CD4-positive, CD25-positive, alpha-beta regulatory T cell (primary cell): ENCODE measurements around the gene ERMAP. TPM values are rescaled to one million over a fixed set of nuclear protein-coding genes. Genes with fewer than 3 reads are reported as not detected.
"Not testable (repeated sequence)": the region's sequence is repeated elsewhere in the genome, so short reads cannot be mapped to it uniquely, and the experiment has no call there.

Experiments used
- ATAC-seq, 2 donors: fragments of 150-1000 bp; cut with Tn5 transposase; one replicate each; pipeline ENCODE4 v1.10.0; 2021; ENCODE audit warnings: low read depth in 2 of 2, moderate number of reproducible peaks in 2 of 2, moderate library complexity in 1 of 2
- DNase-seq, 3 donors: peaks; one replicate each; pipeline versions ENCODE4 v3.0.0 to v3.0.0-alpha.2; 2012 to 2022; ENCODE audit warnings: mixed read lengths in 1 of 3
- H3K27ac ChIP-seq: one replicate; pipeline ENCODE4 v1.7.0; 2013; ENCODE audit warnings: mild to moderate bottlenecking, low read length; ENCODE audit not compliant: insufficient read depth, poor library complexity, severe bottlenecking
- H3K27me3 ChIP-seq: one replicate; pipeline ENCODE4 v1.7.0; 2013; ENCODE audit warnings: low read length; ENCODE audit not compliant: control insufficient read depth, insufficient read depth
- H3K36me3 ChIP-seq: one replicate; pipeline ENCODE4 v1.7.0; 2013; ENCODE audit warnings: mild to moderate bottlenecking, low read length, moderate library complexity; ENCODE audit not compliant: control insufficient read depth, insufficient read depth
- H3K4me1 ChIP-seq: 2 replicates; pipeline ENCODE4 v1.7.0; 2013; ENCODE audit warnings: mild to moderate bottlenecking, low read length; ENCODE audit not compliant: insufficient read depth, control insufficient read depth, poor library complexity, severe bottlenecking
- H3K4me3 ChIP-seq: one replicate; pipeline ENCODE4 v1.7.0; 2013; ENCODE audit warnings: low read depth, mild to moderate bottlenecking, low read length, moderate library complexity
- H3K9me3 ChIP-seq, 2 experiments: 1 replicate in 1 of 2; 2 replicates in 1 of 2; pipeline ENCODE4 v1.7.0; 2013; ENCODE audit warnings: low read length in 2 of 2, mild to moderate bottlenecking in 1 of 2, moderate library complexity in 1 of 2; ENCODE audit not compliant: control insufficient read depth in 2 of 2
- H3K27ac Mint-ChIP-seq, 3 donors: one replicate each; pipeline ENCODE4 v1.8.0; 2020 to 2022; ENCODE audit warnings: mild to moderate bottlenecking in 3 of 3, mixed read lengths in 3 of 3, moderate library complexity in 2 of 3
- H3K27me3 Mint-ChIP-seq: one replicate; pipeline ENCODE4 v1.8.0; 2022; ENCODE audit warnings: mild to moderate bottlenecking, mixed read lengths
- H3K36me3 Mint-ChIP-seq: one replicate; pipeline ENCODE4 v1.8.0; 2020; ENCODE audit warnings: mixed read lengths
- H3K4me1 Mint-ChIP-seq, 4 donors: one replicate each; pipeline ENCODE4 v1.8.0; 2020 to 2022; ENCODE audit warnings: mixed read lengths in 4 of 4, mild to moderate bottlenecking in 1 of 4
- H3K4me3 Mint-ChIP-seq, 4 donors: one replicate each; pipeline ENCODE4 v1.8.0; 2020 to 2022; ENCODE audit warnings: mild to moderate bottlenecking in 4 of 4, mixed read lengths in 4 of 4, moderate library complexity in 3 of 4
- H3K9me3 Mint-ChIP-seq, 7 donors: one replicate each; pipeline ENCODE4 v1.8.0; 2020 to 2022; ENCODE audit warnings: mixed read lengths in 7 of 7, mild to moderate bottlenecking in 3 of 7, moderate library complexity in 2 of 7
- polyA plus RNA-seq, 4 donors: library from polyadenylated mRNA; unstranded; fragments of 300-500 nt; fragmentation: Illumina TruSeq; gene quantifications; one replicate each; pipeline ENCODE4 v1.2.3, GENCODE V29; 2021
- total RNA-seq: library from RNA; stranded (reverse); gene quantifications from one replicate; pipeline ENCODE4 v1.2.3, GENCODE V29; 2022

ERMAP gene
- total and polyA plus RNA-seq, 5 donors from 2014 or later = 2.8 to 4.9 (median 4.0) TPM

DNA sequence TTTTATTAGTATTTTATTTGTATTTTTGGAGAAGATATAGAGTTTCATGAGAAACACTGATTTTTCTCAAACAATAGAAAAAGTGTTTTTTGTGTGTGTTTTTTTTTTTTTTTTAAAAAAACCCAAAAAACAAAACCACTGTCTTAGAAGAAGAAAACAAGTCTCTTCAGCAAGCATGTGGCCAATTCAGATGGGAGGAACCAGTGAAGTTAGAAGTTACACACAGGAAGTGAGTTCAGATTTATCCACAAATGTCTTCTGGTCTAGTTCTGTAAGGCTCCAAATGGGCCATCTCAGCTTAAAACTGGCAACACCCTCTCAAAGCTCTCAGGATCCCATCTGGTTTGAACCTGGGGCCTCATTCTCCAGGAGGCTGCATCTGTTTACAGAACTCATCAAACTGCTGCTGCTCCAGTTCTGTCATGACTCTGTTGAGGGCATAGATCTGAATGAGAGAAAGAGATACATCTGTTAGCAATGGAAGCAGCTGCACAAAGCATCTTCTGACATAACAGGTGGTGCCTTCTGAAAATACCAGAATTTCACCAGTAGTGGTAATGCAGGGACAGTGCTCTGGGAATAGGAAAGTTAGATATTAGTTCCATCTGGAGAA lies 9.8 kb upstream of the ERMAP start:
- peak in 2 of 3 donors; percentile 25 to 72 for DNase-seq
- H3K27me3 Mint-ChIP-seq = peaks cover under 1% of the 10 kb centered on the region
- peaks cover 0 to 2% (median 0%) of the 10 kb centered on the region in 7 donors for H3K9me3 Mint-ChIP-seq
- H3K36me3 Mint-ChIP-seq = peaks cover 30% of the 10 kb centered on the region
- H3K27me3 ChIP-seq = no peaks in the 10 kb centered on the region
- peaks cover 19 to 45% (median 29%) of the 10 kb centered on the region in 4 donors for H3K4me1 Mint-ChIP-seq
- peaks cover 7% of the 10 kb centered on the region for H3K36me3 ChIP-seq
- H3K4me1 ChIP-seq = peaks cover 23% of the 10 kb centered on the region
- H3K27ac Mint-ChIP-seq = peak overlapping the region; percentile 16 to 91 (median 81)
- H3K4me3 ChIP-seq = peak overlapping the region; percentile 42
- peak; percentile 55 to 70 for ATAC-seq
- H3K27ac ChIP-seq = peak overlapping the region; percentile 68
- H3K9me3 ChIP-seq = no peaks in the 10 kb centered on the region
- H3K4me3 Mint-ChIP-seq = peak overlapping the region; percentile 38 to 69 (median 61)

DNA sequence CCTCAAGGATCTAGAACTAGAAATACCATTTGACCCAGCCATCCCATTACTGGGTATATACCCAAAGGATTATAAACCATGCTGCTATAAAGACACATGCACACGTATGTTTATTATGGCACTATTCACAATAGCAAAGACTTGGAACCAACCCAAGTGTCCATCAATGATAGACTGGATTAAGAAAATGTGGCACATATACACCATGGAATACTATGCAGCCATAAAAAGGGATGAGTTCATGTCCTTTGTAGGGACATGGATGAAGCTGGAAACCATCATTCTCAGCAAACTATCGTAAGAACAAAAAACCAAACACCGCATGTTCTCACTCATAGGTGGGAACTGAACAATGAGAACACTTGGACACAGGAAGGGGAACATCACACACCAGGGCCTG lies 2.1 kb upstream of the ERMAP start:
- peaks cover 19% of the 10 kb centered on the region for H3K4me1 ChIP-seq
- Mint-ChIP-seq H3K36me3 (peaks cover 12% of the 10 kb centered on the region), H3K4me3 (peak overlapping the region in 3 of 4 donors; percentile 32 to 66 (median 57)), H3K4me1 (peaks cover 20 to 36% (median 27%) of the 10 kb centered on the region in 4 donors)
- H3K27ac ChIP-seq, H3K27me3 ChIP-seq, H3K27me3 Mint-ChIP-seq, H3K9me3 ChIP-seq, H3K4me3 ChIP-seq, H3K9me3 Mint-ChIP-seq, DNase-seq, H3K27ac Mint-ChIP-seq, H3K36me3 ChIP-seq, ATAC-seq: not testable (repeated sequence)

DNA sequence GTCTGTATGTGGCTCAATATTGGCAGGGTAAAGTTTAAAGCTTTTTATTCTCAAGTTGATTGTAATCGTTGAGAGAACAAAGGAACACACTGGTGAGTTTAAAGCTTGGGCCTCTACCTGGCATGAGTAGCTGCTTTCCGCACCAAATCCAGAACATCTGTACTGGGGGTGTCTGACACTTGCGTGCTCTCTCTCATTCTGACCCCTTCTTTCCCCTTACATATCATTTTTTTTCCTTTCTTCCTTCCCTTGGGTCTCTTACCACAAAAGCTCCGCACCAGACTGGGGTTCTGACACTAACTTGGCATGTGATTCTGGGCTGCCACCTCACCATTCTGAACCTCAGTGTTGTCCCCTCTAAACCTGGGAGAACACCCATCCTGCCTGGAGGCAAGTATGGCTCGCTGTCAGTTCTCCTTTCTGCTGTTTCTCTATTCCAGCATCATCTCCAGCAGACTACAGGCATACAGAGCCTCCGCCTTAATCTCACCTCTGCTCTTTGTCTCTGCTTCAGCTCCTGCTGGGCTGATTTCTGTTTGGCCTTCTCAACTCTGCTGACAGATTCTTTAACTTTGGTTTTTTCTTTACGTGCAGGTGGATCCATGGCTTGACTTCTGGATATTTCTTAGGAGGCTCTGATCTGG lies 859 bp upstream of the ERMAP start:
- H3K27ac ChIP-seq = peak overlapping the region; percentile 86
- H3K27me3 Mint-ChIP-seq = no peaks in the 10 kb centered on the region
- no peak for DNase-seq
- H3K36me3 Mint-ChIP-seq = peaks cover 11% of the 10 kb centered on the region
- peak; percentile 5 to 7 for ATAC-seq
- peaks cover 19% of the 10 kb centered on the region for H3K4me1 ChIP-seq
- peaks cover 3% of the 10 kb centered on the region for H3K36me3 ChIP-seq
- peak overlapping the region; percentile 78 to 88 (median 85) for H3K27ac Mint-ChIP-seq
- peak overlapping the region; percentile 85 for H3K4me3 ChIP-seq
- H3K9me3 Mint-ChIP-seq = peaks cover 0 to 2% (median 0%) of the 10 kb centered on the region in 7 donors
- peaks cover 24 to 39% (median 30%) of the 10 kb centered on the region in 4 donors for H3K4me1 Mint-ChIP-seq
- no peaks in the 10 kb centered on the region for H3K9me3 ChIP-seq
- no peaks in the 10 kb centered on the region for H3K27me3 ChIP-seq
- H3K4me3 Mint-ChIP-seq = peak overlapping the region; percentile 84 to 98 (median 88)

DNA sequence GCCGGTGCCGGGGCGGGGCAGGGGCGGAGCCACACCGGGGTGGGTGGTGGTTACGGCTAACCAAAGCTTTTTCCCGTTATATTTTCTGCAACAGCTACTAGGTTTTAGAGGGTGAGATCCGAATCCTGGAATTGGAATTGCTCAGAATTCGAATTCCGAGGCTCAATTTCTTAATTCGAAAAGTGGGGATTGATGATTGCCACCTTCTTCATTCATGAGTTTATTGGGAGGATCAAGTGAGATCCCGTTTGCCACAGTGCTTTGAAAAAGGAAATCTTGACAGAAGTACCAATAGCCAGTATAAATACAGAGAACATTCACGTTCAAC lies 482 bp downstream of the ERMAP start:
- H3K4me3 ChIP-seq = peak overlapping the region; percentile 93
- H3K4me1 ChIP-seq = peaks cover 19% of the 10 kb centered on the region
- ATAC-seq (no peak), DNase-seq (no peak)
- Mint-ChIP-seq H3K4me1 (peaks cover 16 to 34% (median 27%) of the 10 kb centered on the region in 4 donors), H3K36me3 (peaks cover 7% of the 10 kb centered on the region), H3K27ac (peak overlapping the region in 1 of 3 donors; percentile 44), H3K4me3 (peak overlapping the region; percentile 81 to 92 (median 83)), H3K9me3 (peaks cover 0 to 2% (median 0%) of the 10 kb centered on the region in 7 donors), H3K27me3 (no peaks in the 10 kb centered on the region)
- H3K27me3 ChIP-seq = no peaks in the 10 kb centered on the region
- no peaks in the 10 kb centered on the region for H3K36me3 ChIP-seq
- H3K9me3 ChIP-seq = no peaks in the 10 kb centered on the region
- peak overlapping the region; percentile 86 for H3K27ac ChIP-seq

DNA sequence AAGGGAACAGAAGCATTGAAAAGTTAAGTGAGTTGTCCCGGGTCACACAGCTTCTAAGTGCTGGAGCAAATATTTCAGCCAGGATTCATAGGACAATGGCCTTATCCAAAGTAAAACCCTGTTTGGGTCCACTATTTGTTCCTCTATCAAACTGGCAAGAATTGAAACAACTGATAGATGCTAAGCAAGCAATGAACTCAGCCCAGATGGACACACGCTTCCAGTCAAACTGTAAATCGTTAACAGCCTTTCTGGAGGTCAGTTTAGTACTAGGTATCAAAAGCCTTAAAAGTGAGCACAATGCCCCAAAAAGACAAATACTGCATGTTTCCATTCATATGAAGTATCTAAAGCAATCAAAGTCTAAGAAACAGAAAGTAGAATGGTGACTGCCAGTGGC lies 1.1 kb downstream of the ERMAP start:
- peaks cover 12% of the 10 kb centered on the region for H3K36me3 Mint-ChIP-seq

DNA sequence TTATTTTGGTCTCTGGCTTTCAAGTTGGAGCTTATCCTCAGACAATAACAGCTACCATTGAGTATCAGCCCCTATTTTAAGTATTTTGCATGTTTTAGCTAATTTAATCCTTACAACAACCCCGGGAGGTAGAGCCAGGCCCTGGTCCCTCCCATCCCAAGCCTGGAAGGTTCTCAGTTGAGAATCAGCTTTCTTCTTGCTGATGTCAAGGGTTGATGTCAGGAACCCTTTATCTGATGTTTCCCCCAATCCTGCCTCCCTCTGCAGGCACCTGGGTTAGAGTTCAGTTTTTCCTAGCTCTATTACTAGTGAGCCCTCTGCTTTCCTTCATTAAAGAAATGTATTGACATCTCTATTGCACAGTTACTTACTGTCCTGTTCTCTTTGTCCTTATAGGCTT lies 3.9 kb downstream of the ERMAP start:
- peaks cover 0 to 2% (median 0%) of the 10 kb centered on the region in 7 donors for H3K9me3 Mint-ChIP-seq
- no peak overlapping the region for H3K27ac ChIP-seq
- no peaks in the 10 kb centered on the region for H3K9me3 ChIP-seq
- H3K27me3 Mint-ChIP-seq = no peaks in the 10 kb centered on the region
- H3K4me1 Mint-ChIP-seq = peaks cover 16 to 30% (median 24%) of the 10 kb centered on the region in 4 donors
- ATAC-seq (no peak), DNase-seq (no peak)
- peak overlapping the region in 1 of 4 donors; percentile 44 for H3K4me3 Mint-ChIP-seq
- H3K36me3 ChIP-seq = no peaks in the 10 kb centered on the region
- no peak overlapping the region for H3K4me3 ChIP-seq
- H3K4me1 ChIP-seq = peaks cover 16% of the 10 kb centered on the region
- peaks cover 13% of the 10 kb centered on the region for H3K36me3 Mint-ChIP-seq
- H3K27ac Mint-ChIP-seq = peak overlapping the region in 1 of 3 donors; percentile 9
- H3K27me3 ChIP-seq = no peaks in the 10 kb centered on the region

More for the DNA sequence above, 1.1 kb downstream of the ERMAP start:
- Mint-ChIP-seq H3K27me3 (no peaks in the 10 kb centered on the region), H3K9me3 (peaks cover 0 to 2% (median 0%) of the 10 kb centered on the region in 7 donors), H3K4me1 (peaks cover 16 to 34% (median 29%) of the 10 kb centered on the region in 4 donors), H3K27ac (peak overlapping the region in 1 of 3 donors; percentile 44), H3K4me3 (peak overlapping the region; percentile 81 to 92 (median 83))
- no peaks in the 10 kb centered on the region for H3K36me3 ChIP-seq
- H3K4me3 ChIP-seq = peak overlapping the region; percentile 93
- no peak for DNase-seq
- no peak overlapping the region for H3K27ac ChIP-seq
- no peak for ATAC-seq
- peaks cover 19% of the 10 kb centered on the region for H3K4me1 ChIP-seq
- H3K27me3 ChIP-seq = no peaks in the 10 kb centered on the region
- H3K9me3 ChIP-seq = no peaks in the 10 kb centered on the region

DNA sequence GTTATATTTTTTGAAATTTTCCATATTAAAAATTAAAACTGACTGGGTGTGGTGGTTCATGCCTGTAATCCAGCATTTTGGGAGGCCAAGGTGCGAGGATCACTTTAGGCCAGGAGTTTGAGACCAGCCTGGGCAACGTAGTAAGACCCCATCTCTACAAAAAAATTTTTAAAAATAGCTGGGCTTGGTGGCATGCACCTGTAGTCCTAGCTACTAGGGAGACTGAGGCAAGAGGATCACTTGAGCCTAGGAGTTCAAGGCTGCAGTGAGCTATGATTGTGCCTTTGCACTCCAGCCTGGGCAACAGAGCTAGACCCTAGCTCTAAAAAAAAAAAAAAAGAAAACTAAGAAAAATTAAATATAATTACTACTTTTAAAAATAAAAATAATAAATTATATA lies 4.8 kb downstream of the ERMAP start:
- H3K9me3 Mint-ChIP-seq = peaks cover 0 to 2% (median 0%) of the 10 kb centered on the region in 7 donors
- Histone ChIP-seq H3K4me3 (no peak overlapping the region), H3K27me3 (no peaks in the 10 kb centered on the region), H3K36me3 (no peaks in the 10 kb centered on the region), H3K9me3 (no peaks in the 10 kb centered on the region), H3K4me1 (peaks cover 7% of the 10 kb centered on the region), H3K27ac (no peak overlapping the region)
- no peaks in the 10 kb centered on the region for H3K27me3 Mint-ChIP-seq
- DNase-seq (no peak), ATAC-seq (no peak)
- H3K4me3 Mint-ChIP-seq = no peak overlapping the region
- H3K27ac Mint-ChIP-seq = no peak overlapping the region
- H3K4me1 Mint-ChIP-seq = peaks cover 9 to 22% (median 17%) of the 10 kb centered on the region in 4 donors
- peaks cover 9% of the 10 kb centered on the region for H3K36me3 Mint-ChIP-seq
